Measurements from ENCODE around the gene PBX1.
A peak's percentile ranks its signal among the peaks of the same experiment; 100 is the strongest.
"Not testable (repeated sequence)": the region's sequence is repeated elsewhere in the genome, so short reads cannot be mapped to it uniquely, and the experiment has no call there.

Gene PBX1

DNA sequence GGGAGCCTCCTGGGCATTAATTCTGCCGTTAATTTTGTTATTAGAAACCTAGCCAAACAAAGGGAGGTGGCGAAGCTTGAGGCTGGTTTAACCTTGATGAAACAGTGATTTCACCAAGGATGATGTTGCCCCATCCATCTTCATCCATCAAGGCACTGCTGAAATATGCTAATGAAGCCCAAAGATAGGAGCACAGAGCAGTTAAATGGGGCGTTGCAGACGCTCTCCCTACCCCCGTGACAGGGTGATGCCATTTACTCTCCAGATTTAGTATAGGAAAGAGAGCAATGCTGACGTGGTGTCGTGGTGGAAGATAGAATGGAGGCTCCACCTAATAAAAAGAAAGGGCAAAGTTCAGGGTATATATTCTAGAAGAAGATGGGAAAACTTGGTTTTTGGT, 84.0 kb downstream of the PBX1 start:
- DNase-seq = no peak
- no peak for ATAC-seq

DNA sequence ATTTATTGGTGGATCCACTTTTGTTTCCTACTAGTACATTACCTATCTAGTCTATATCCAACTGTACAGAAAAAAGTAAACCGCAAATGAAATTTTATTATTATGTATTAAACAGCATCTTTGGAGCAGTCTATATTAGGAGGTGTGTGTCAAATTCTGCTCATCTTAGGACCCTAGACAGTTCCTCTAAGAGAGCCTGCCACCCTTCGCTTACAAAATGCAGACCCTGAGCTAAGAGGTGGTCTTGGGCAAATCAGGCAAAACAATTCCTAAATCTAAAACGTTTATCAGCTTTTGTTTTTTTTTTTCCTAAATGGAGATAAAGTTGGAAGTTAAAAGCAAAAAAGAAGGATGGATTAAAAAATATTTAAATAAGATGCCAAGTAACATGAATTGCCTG, 85.3 kb downstream of the PBX1 start:
- ATAC-seq = no peak
- DNase-seq = no peak

DNA sequence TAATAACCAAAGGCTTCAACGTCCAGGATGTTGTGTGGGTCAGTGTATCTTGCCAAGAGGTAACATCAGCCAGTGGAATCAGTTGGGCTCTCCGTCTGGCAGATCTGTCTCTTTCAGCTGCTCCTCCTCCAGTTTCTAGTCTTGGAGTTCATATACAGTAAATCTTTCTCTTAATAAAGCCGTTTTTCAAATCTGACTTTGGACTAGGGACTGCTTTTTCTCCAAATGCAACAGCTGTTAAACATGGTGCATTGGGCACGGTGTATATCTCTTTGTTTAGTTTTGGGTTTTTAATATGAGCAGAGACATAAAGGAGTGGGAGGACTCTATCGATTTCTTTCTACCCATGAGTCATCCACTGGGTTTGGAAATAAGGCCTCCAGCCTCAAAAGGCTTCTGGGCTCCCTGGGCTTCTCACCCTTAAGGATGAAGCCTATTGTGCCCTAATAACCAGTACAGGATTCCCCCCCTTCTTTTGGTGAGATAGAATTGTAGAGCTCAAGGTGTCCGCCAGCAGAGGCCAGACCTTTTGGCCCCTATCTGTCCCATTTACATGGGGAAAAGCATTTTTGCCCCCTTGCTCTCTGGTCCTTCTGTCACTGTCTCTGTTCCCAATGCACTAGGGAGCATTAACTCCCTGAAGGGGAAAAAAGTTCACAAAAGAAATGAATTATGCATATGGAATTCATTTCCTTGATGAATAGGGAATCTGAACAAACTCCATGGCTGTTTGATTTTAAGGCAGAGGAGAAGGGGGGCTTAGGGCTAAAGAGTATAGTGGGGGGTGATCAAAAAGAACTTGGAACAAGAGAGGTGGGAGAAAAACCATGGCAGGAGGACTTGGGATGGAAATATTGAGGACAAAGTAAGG, 86.0 kb downstream of the PBX1 start:
- DNase-seq (no peak), ATAC-seq (no peak)

DNA sequence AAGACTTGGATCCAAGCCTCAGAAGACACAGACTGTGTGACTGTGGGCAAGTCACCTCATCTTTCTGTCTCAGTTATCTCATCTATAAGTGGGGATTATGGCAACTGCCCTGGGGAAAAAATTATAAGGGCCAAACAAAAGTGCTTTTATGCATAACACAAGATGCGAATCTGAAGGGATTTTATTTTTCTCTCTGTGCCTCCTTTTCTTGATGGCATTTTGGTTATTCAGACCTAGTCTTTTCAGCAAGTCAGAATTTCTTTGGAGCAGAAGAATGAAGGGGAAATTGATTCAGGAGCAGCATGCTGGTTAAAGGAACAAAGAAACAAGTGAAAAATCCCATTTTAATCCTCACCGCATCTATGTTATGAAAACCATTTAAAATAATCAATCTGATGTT, 86.9 kb downstream of the PBX1 start:
- ATAC-seq (no peak), DNase-seq (no peak)

DNA sequence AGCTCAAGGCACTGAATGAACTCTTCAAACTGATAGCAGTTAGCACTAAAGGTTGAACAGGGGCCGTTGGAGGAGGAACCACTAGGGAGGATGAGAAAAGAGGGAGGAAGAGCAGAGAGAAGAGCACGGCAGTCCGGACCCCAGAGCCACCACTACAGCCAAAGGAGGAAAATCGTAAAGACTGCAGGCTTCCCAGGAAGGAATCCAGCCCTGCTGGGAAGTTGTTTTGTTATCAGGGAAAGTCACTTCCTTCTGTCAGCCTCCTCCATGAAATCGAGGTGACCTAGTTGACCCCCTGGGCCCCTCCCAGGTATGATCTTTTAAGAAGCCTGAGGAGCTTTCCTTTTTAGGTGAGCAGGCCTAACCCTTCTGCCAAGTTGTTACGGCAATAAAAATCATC, 88.2 kb downstream of the PBX1 start:
- ATAC-seq (no peak), DNase-seq (no peak)

DNA sequence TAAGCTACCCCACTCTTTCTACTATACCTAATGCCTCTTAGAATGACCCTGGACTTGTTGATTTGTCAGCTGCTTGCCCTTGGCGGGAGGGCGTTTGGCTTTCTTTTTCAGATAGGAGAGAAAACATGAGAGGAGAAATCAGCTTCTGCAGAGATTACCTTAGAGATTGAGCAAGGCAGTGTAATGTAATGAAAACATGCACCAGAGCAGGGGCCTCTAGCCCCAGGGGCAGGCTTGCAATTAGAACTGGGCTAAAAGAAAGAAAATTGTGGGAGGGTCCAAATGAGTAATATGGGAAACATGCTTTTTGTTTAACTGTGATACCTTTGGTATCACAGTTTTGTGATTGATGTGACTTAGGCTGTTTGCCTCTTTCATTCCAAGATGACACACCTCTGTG, 89.7 kb downstream of the PBX1 start:
- ATAC-seq (no peak), DNase-seq (no peak)

DNA sequence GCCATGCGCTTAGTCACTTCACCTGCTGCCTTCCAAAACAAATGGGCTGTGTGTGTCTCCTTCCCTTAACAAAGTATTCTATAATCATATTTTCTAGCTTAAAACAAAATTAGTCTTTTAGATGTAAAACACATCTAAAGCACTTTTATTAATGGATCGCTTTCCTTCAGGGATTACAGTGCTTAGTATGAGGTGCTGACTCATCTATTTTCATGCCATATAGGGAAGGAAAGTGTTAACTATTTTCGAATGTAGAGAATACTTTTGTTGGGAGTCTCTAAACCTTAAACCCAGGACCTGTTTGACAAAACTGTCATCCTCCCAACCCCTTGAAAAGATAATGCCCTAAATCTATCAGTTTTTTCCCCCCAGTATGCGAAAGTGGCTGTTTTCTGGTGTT, 90.2 kb downstream of the PBX1 start:
- ATAC-seq = no peak
- no peak for DNase-seq

DNA sequence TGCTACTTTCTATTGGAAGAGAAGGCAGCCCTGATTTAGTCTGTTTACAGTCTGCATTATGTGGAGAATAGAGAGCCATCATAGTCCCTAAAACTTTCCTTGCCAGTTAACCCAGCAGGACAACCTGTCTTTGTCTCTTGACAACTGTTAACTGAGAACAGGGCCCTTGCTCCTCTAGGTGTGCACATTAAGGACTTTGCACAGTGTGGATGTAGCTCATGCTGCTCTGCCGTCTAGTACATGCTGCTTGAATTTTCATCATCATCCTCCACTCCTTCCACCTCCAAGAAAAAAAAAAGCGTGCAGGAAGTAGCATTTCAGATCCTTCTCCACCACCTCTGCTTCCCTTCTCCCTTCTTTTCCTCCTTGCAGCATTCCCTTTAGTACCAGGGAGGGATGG, 91.5 kb downstream of the PBX1 start:
- ATAC-seq (no peak), DNase-seq (no peak)

DNA sequence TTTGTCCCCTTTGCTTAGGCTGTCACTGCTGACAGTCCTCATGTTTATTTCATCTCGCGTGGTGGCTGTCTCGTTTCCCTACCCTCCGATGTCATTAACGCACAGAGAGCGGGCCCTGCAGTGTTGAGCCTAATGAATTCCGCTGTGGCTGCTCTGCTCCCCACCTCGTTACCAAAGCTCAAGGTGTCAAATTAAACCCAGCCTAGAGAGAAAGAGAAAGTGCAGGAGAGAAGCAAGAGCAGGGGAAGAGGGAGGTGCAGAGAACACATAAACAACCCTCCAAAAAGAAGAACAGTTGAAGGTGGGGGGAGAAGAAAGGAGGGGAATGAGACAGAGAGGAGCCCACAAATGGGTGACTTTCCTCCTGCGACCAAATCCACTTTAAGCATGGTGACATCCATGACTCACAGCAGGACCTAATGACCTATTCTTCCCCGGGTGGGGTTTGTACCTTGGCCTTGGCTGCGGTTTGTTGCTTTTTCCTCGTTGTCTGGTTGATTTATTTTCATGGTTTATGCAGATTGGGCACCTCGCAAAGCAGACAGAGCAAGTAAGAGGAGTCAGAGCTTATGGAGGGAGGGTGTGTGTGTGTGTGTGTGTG, 92.5 kb downstream of the PBX1 start:
- DNase-seq = no peak
- ATAC-seq = peak; percentile 14

DNA sequence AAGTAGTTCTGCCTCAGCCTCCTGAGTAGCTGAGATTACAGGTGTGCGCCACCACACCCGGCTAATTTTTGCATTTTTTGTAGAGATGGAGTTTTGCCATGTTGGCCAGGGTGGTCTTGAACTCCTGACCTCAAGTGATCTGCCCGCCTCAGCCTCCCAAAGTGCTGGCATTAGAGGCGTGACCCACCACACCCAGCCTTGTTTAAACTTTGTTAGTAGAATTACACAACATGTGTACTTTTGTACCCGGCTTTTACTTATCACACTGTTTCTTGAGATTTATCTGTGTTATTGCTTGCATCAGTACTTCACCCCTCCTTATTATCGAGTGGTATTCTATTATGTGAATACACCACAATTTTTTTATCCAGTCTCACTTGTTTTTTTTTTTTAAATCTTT, 94.0 kb downstream of the PBX1 start:
- not testable (repeated sequence) for DNase-seq, ATAC-seq

DNA sequence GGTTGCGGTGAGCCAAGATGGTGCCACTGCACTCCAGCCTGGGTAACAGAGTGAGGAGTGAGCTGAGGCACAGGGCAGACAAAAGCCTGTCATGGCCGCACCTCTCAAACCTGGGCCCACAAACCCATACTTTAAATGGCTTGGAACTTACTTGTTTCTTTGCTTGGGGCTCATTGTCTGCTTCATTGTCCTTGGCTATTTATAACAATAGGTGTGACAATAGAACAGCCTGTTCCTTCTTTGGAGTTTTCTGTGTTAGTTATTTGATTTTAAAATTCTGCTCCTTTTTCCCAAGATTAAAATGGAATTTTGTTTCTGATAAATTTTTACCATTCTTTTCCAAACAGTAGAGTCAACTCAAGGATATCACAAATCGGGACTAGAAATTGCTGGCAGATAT, 94.7 kb downstream of the PBX1 start:
- no peak for DNase-seq
- ATAC-seq = no peak

DNA sequence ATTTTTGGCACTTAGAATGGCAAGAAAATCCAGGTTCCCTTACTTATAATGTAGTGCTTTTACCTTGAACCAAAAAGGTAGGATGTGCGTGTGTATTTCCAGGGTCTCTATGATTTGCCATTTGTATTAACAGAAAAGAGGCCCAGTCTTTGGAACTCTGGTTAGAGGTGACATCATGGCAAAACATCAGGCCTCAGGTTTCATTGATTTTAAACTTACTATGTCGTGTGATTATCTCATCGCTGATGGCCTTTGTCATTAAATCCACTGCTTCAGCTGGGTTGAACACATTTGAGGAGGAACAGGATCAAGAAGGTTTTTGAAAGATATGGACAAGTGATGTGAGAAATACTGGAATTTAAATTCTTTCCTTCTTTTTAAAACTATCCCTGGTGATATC, 95.2 kb downstream of the PBX1 start:
- no peak for ATAC-seq
- no peak for DNase-seq

DNA sequence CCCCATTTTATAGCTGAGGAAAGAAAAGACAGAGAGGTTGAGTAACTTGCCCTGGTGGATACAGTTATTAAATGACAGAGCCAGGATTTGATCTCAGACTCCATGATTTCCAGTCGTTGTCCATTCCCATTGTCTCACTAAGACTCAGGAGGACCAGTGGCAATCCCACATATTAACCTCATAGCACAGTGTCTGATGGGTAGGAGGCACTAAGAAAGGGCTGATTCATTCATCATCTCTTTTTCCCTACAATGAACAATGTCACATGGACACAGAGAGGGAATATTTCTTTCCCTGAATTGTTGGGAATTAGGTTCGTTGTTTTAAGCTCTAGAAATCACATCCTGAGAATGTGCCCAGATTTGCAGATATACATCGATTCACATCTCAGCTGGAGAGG, 99.9 kb downstream of the PBX1 start:
- DNase-seq (no peak), ATAC-seq (no peak)

DNA sequence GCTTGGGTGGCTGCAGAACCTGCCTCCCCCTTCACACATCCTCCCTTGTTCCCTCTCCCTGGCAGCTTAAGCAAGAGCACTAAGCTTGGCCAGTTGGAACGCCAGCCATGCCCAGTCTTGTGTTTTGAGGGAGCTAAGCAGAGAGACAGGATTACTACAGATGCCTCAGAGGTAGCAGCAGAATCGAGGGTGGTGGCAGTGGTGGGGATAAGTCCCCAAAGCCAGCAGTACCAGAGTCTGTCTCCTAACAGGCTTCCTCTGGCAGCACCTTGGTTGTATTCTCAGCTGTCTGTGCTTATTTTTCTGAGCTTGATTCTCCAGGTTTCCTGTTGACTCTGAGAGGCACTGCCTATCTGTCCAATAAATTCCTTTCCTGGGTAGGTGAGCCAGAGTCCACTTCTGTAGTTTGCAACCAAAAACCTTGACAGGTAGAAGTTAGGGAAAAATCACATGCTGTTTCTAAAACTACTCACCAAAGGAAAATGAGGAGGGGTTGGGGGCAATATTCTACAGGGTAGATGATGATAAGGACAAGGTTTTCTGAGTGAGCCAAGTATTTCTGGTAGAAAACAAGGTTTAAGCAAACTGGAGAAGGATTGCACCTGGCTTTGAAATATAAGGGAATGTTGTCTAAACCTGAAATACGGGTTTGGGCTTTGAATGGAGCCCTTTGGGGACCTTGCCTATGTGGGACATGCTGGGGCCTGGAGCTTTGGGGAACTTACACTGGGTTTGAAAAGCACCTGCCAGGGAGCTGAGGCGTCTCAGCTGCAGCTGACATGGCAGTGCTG, 100.8 kb downstream of the PBX1 start:
- ATAC-seq (no peak), DNase-seq (no peak)

DNA sequence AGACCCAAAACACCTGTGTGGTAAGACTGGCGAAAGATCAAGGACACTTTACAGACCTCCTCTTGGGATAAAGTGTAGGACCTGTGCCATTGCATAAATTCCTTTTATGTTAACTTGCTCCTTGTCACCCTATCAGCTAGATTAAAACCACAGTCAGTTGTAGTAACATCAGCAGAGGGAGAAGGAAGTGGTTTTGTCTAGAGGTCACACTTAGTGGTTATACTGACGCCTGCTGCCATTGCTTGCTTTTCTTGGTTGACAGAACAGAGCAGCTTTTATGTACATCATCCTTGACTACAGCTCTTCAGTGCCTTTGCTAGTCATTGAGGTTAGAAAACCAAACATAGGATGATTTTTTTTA, 101.4 kb downstream of the PBX1 start:
- peak; percentile 57 for ATAC-seq
- DNase-seq = no peak

DNA sequence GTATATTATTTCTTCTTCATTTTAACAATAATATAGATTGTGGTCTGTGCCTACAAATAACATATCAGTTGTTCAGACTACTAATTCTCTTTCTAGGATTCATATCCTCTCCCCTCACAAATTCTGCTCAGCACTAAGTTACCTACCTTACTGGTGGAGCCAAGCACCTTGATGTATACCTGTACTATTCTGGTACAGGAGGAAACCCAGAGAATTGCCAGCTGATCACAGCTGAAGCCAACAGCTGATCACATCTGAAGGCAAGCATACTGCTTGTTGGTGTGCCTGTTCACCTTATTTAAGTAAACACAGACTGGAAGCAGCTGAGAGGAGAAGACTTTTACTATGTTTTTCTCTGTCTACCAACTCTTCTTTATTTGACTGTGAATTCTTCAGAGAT, 101.8 kb downstream of the PBX1 start:
- no peak for DNase-seq
- ATAC-seq = no peak

DNA sequence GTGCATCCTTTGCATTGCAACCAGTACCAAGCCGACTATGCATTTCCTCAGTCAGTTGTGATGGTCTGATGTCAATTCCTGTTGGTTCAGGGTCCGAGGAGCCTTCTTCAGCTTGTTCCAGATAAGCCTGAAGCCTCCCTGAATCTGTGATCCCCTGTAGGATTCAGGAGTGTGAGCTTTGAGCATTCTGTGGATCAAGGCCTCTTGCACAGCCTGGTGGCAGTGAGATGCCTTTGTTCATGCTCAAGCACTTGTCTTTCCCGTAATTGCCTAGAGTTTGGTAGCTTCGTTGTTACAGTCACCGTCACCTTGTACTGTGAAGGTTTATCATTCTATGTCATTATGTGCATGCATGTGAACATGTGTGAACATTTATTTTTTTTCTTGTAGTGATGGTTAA, 103.5 kb downstream of the PBX1 start:
- ATAC-seq = no peak

DNA sequence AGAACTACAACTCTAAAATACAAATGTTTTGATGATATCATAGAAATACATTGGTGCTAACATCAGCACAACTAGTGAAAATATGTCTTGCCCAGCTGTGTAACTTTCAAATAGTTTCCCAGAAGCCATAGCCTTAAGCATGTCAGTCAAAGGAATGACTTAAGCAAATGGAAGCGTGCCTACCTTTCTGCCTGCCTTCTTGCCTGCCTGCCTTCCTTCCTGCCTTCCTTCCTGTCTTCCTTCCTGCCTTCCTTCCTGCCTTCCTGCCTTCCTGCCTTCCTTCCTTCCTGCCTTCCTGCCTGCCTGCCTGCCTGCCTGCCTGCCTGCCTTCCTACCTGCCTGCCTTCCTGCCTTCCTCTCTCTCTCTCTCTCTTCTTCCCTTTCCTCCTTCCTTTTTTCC, 104.0 kb downstream of the PBX1 start:
- ATAC-seq (no peak), DNase-seq (no peak)

More for the DNA sequence above, 103.5 kb downstream of the PBX1 start:
- DNase-seq = no peak

DNA sequence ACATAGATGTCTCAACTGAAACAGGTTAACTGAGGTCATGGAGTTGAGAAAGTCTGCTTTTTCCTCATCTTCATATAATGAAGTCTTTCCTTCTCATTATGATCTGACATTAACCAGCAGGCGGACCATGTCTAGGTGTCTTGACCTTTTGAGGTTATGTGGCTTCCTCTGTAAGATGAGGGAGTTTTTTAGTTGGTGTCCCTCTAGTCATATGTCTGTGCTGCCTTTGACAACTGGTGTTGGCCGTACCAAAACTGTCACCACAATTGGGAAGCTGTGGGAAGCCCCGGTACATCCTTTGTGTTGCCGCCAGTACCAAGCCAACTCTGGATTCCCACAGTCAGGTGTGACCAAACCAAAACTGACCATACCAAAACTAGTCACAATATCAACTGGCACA, 105.1 kb downstream of the PBX1 start:
- DNase-seq = no peak
- ATAC-seq = no peak

DNA sequence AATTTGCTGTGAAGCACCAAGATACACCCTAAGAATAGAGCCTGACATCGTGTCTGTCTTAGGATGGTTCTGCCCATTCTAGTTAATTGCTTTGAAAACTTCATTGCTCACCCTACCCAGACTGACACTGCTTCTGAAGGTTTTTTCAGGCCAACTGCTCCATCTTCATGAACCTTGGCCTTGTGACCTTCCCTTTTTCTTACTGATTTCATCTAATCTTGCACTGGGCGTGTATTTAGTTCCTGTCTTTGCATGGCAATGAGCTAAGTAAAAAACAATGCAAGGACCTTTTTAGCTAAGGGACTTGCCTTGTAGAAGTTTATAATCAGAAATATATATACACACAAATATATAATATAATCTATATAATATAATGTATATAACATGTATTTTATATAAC, 108.0 kb downstream of the PBX1 start:
- ATAC-seq = no peak
- no peak for DNase-seq

DNA sequence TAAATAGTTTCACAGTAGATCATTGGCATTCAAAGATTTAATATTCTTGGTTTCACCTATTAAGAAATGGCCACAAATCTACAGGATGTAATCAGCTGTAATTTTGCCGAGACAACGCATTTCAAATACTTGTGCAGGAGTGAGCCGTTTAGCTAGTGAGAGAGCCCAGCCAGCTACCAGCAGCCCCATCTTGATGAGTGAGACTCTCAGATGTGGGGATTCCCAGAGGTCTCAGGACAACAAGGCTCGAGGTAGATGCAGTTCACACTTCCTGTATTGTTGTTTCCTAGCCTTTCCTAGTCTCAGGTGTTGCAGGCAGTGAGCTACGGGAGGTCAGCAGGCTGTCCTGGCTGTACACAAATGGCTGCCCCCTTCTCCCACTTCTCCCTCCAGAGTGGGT, 108.6 kb downstream of the PBX1 start:
- no peak for ATAC-seq
- no peak for DNase-seq

DNA sequence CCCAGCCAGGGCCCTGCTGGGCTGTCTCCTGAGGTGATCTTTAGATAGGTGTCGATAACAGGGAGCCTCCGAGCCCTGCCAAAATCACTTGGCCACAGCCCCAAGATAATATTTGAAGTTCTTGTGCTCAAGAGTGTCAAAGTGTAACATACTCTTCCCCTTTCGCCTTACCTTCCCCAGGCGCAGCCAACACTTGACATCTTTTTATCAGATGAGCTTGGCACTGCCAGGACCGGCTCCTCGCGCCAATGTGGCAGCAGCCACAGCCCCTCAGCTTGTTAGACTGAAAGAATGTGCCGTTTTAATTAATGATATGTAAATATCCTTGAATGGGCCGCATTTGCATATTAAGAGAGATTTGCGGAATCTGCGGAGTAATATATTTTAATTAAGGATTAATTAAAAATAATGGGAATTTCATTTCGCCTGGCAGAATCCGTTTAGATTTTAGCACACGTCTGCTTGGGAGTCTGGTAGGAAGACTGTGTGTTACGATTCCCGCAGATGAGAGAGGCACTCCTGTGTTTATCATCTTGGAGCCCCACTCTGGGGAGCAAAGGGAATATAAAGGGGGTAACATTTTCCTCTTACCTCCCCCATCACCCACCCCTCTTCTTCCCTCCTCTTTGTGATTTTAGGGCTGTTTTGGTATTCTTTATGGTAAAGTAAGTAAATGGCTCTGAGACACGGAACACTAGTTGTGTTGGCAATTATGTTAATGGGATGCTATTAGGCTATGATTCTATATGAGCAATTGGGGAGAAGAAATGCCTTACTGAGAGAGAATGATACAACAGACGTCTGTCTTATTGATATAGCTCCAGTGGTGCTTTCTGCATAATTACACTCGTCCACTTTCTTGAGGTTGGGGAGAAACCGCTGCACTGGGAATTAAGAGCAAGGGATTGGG, 109.8 kb downstream of the PBX1 start:
- DNase-seq (no peak), ATAC-seq (no peak)

Measured in stimulated activated naive CD8-positive, alpha-beta T cell treated with anti-CD3 and anti-CD28 coated beads, Interleukin-15, Interleukin-2, amounts not matched to agents 100 U/mL and 50 U/mL, for 24 hours (primary cell).